IMR-90 (cell line): Measurements from ENCODE around the gene RUSF1. TPM values are rescaled to one million over a fixed set of nuclear protein-coding genes. Genes with fewer than 3 reads are reported as not detected.

Experiments used
- ATAC-seq: fragments of 200-7000 bp; cut with Tn5 transposase; 2 replicates; pipeline ENCODE4 v1.9.1; 2020; ENCODE audit warnings: low read depth, mild to moderate bottlenecking, moderate library complexity
- BruUV-seq: library from RNA; stranded (reverse); fragments of 400-500 nt; replicated peaks from 2 replicates; lab custom pipeline; 2021; lab: Mats Ljungman, UMichigan
- CTCF ChIA-PET: fragments of 300-600 bp; formaldehyde crosslinking; extraction: SDS; loops from one replicate; lab custom pipeline; 2021; ENCODE audit warnings: antibody characterized with exemption; lab: Yijun Ruan, JAX
- POLR2A ChIA-PET: fragments of 300-600 bp; sonication (Branson Sonifier 250); formaldehyde crosslinking; loops from one replicate; lab custom pipeline; 2022; ENCODE audit warnings: antibody characterized with exemption; ENCODE audit not compliant: unreplicated experiment; lab: Charles Lee
- DNase-seq: peaks from one replicate; pipeline ENCODE4 v3.0.0; 2013
- H2AFZ ChIP-seq: replicated peaks from 2 replicates; pipeline ENCODE3; 2013; ENCODE audit warnings: low read length, mild to moderate bottlenecking; ENCODE audit not compliant: poor library complexity
- H2AK5ac ChIP-seq: 2 replicates; pipeline ENCODE4 v1.6.1; 2013; ENCODE audit warnings: low read depth, low read length, inconsistent platforms
- H2AK9ac ChIP-seq: replicated peaks from 2 replicates; pipeline ENCODE3; 2013; ENCODE audit warnings: mild to moderate bottlenecking, low read depth, low read length, moderate library complexity; ENCODE audit not compliant: poor library complexity
- H2BK120ac ChIP-seq: 2 replicates; pipeline ENCODE4 v1.6.1; 2013; ENCODE audit warnings: low read depth, low read length, inconsistent platforms
- H2BK15ac ChIP-seq: 3 replicates; pipeline ENCODE4 v1.6.1; 2013; ENCODE audit warnings: low read depth, low read length, inconsistent platforms
- H2BK20ac ChIP-seq: 2 replicates; pipeline ENCODE4 v1.6.1; 2013; ENCODE audit warnings: low read depth, mild to moderate bottlenecking, inconsistent platforms, low read length, moderate library complexity
- H2BK5ac ChIP-seq: 2 replicates; pipeline ENCODE4 v1.6.1; 2013; ENCODE audit warnings: mild to moderate bottlenecking, low read depth, low read length, inconsistent platforms; ENCODE audit not compliant: poor library complexity, severe bottlenecking
- H3K14ac ChIP-seq: replicated peaks from 2 replicates; pipeline ENCODE4 v1.6.1; 2013; ENCODE audit warnings: low read depth, low read length, inconsistent platforms
- H3K18ac ChIP-seq: 2 replicates; pipeline ENCODE4 v1.6.1; 2013; ENCODE audit warnings: low read depth, low read length, control low read depth
- H3K23ac ChIP-seq: 2 replicates; pipeline ENCODE4 v1.6.1; 2013; ENCODE audit warnings: low read depth, low read length, inconsistent platforms
- H3K27ac ChIP-seq: 2 replicates; pipeline ENCODE4 v1.5.1; 2013; ENCODE audit warnings: mild to moderate bottlenecking, control low read depth, low read length; ENCODE audit not compliant: insufficient read depth
- H3K27me3 ChIP-seq: 2 replicates; pipeline ENCODE4 v1.6.1; 2013; ENCODE audit warnings: low read length; ENCODE audit not compliant: control insufficient read depth, insufficient read depth
- H3K36me3 ChIP-seq: 2 replicates; pipeline ENCODE4 v1.6.1; 2013; ENCODE audit warnings: low read length, mixed read lengths; ENCODE audit not compliant: control insufficient read depth, insufficient read depth
- H3K4ac ChIP-seq: 2 replicates; pipeline ENCODE4 v1.6.1; 2013; ENCODE audit warnings: low read depth, low read length, inconsistent platforms
- H3K4me1 ChIP-seq: 2 replicates; pipeline ENCODE4 v1.6.1; 2013; ENCODE audit warnings: low read length, mixed read lengths; ENCODE audit not compliant: control insufficient read depth, insufficient read depth
- H3K4me2 ChIP-seq: 2 replicates; pipeline ENCODE4 v1.6.1; 2013; ENCODE audit warnings: low read depth, mild to moderate bottlenecking, control low read depth, low read length, moderate library complexity
- H3K4me3 ChIP-seq: 2 replicates; pipeline ENCODE4 v1.5.1; 2013; ENCODE audit warnings: low read depth, mild to moderate bottlenecking, control low read depth, low read length, moderate library complexity; ENCODE audit not compliant: insufficient read depth
- H3K56ac ChIP-seq: 2 replicates; pipeline ENCODE4 v1.6.1; 2013; ENCODE audit warnings: low read length, inconsistent platforms; ENCODE audit not compliant: insufficient read depth; ENCODE audit errors: extremely low read depth
- H3K79me1 ChIP-seq, 2 experiments: 2 replicates each; pipeline ENCODE4 v1.6.1; 2013; ENCODE audit warnings: low read length in 2 of 2, inconsistent platforms in 1 of 2, low read depth in 1 of 2
- H3K9ac ChIP-seq: 2 replicates; pipeline ENCODE4 v1.6.1; 2013; ENCODE audit warnings: low read depth, low read length, control low read depth
- H3K9me1 ChIP-seq: 2 replicates; pipeline ENCODE4 v1.6.1; 2013; ENCODE audit warnings: low read length, inconsistent platforms; ENCODE audit not compliant: insufficient read depth
- H3K9me3 ChIP-seq: 2 replicates; pipeline ENCODE4 v1.6.1; 2013; ENCODE audit warnings: low read length; ENCODE audit not compliant: control insufficient read depth, insufficient read depth
- H4K20me1 ChIP-seq: 2 replicates; pipeline ENCODE4 v1.6.1; 2013; ENCODE audit warnings: low read length, inconsistent platforms; ENCODE audit not compliant: insufficient read depth
- H4K5ac ChIP-seq: 2 replicates; pipeline ENCODE4 v1.6.1; 2013; ENCODE audit warnings: mild to moderate bottlenecking, low read depth, low read length, control low read depth
- H4K8ac ChIP-seq, 2 experiments: 2 replicates each; pipeline ENCODE4 v1.6.1; 2013; ENCODE audit warnings: low read depth in 2 of 2, low read length in 2 of 2, control low read depth in 1 of 2, inconsistent platforms in 1 of 2
- H4K91ac ChIP-seq: 2 replicates; pipeline ENCODE4 v1.6.1; 2013; ENCODE audit warnings: low read depth, low read length, inconsistent platforms; ENCODE audit not compliant: insufficient read depth
- CHD1 ChIP-seq: IDR thresholded peaks from 2 replicates; pipeline ENCODE4 v1.6.1; 2012; ENCODE audit warnings: low read depth, low read length, improper control_type of control experiment
- NFE2L2 ChIP-seq: fragments of 150-350 bp; IDR thresholded peaks from 2 replicates; pipeline ENCODE4 v1.6.1; 2016; ENCODE audit warnings: low read depth, mild to moderate bottlenecking, low read length
- POLR2A ChIP-seq: IDR thresholded peaks from 2 replicates; pipeline ENCODE4 v1.6.1; 2012; ENCODE audit warnings: mild to moderate bottlenecking, low read depth, low read length
- RAD21 ChIP-seq: IDR thresholded peaks from 2 replicates; pipeline ENCODE4 v1.6.1; 2012; ENCODE audit warnings: low read length, improper control_type of control experiment
- SMC3 ChIP-seq: fragments of 150-350 bp; IDR thresholded peaks from 2 replicates; pipeline ENCODE4 v1.6.1; 2016; ENCODE audit warnings: low read depth, mild to moderate bottlenecking, antibody characterized with exemption, low read length, moderate library complexity
- WGBS, 2 experiments: methylation state at CpG; one replicate each; pipeline versions ENCODE4 v1.1.5 to v1.1.7; 2013; ENCODE audit warnings: missing lambda C conversion rate in 2 of 2; ENCODE audit not compliant: insufficient read length in 1 of 2; ENCODE audit errors: extremely low coverage in 2 of 2; 5-methylcytosine and 5-hydroxymethylcytosine counted together
- dilution Hi-C: fragments of 300-500 bp; cut with HindIII; formaldehyde crosslinking; loops from one replicate; pipeline ENCODE4 v1.14.3; 2018; ENCODE audit warnings: low sequenced_read_pairs; ENCODE audit not compliant: unreplicated experiment
- in situ Hi-C: fragments of 300-500 bp; cut with MboI; formaldehyde crosslinking; loops from 3 replicates; pipeline ENCODE4 v1.14.3; 2019; ENCODE audit warnings: low sequenced_read_pairs, inconsistent platforms, mixed read lengths
- intact Hi-C: fragments of 100-400 bp; cut with micrococcal nuclease; formaldehyde crosslinking; loops from 2 replicates; pipeline ENCODE4 v1.10.0; 2022
- polyA plus RNA-seq, 3 experiments: library from polyadenylated mRNA; depleted of rRNA; stranded (reverse); fragments of >200 nt; gene quantifications; 2 replicates each; pipeline ENCODE4 v1.2.3, GENCODE V29; 2012; ENCODE audit warnings: low replicate concordance in 1 of 3
- total RNA-seq: library from RNA; depleted of rRNA; stranded (reverse); fragments of >200 nt; gene quantifications from 2 replicates; pipeline ENCODE4 v1.2.3, GENCODE V29; 2012
- TF ChIP-seq, protein P1 (sequence below): conservative IDR thresholded peaks from 2 replicates; pipeline ENCODE4 v1.5.1; 2012; ENCODE audit warnings: mild to moderate bottlenecking, low read depth, low read length, improper control_type of control experiment

Gene RUSF1
- total and polyA plus RNA-seq, 2 of the 4 experiments (the other 2 are of a cell fraction), result 22.9 to 65.0 TPM

DNA sequence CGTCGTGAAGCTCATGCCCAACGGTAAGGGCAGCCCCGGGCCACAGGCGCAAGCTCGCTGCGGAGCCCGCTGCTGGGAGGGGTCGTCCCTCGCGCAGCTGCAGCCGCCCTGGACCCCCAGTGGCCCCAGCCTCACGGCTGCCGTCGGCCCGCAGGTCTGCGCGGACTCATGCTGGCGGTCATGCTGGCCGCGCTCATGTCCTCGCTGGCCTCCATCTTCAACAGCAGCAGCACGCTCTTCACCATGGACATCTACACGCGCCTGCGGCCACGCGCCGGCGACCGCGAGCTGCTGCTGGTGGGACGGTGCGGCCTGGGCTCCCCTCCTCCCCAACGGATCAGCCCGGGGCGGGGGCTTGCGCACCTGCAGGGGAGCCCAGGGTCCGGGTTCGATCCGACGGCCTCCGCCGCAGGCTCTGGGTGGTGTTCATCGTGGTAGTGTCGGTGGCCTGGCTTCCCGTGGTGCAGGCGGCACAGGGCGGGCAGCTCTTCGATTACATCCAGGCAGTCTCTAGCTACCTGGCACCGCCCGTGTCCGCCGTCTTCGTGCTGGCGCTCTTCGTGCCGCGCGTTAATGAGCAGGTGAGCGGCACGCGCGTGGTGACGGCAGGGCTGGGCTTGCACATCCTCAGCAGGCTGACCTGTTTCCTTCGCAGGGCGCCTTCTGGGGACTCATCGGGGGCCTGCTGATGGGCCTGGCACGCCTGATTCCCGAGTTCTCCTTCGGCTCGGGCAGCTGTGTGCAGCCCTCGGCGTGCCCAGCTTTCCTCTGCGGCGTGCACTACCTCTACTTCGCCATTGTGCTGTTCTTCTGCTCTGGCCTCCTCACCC, 19.5 kb downstream of the RUSF1 start:
- Histone ChIP-seq H3K9me1 (no peaks in the 10 kb centered on the region; the same call in 1 of the 2 replicates), H2AK9ac (peak overlapping the region; percentile 62), H2AK5ac (0 out of 2 replicates have a peak overlapping the region, but pooled peaks have one; percentile 4), H3K27me3 (peaks cover 7% of the 10 kb centered on the region; the same call in 1 of the 2 replicates), H3K4me3 (peak overlapping the region; percentile 40; the same call in 1 of the 2 replicates), H2BK5ac (no peak overlapping the region), H3K18ac (no peak overlapping the region), H4K20me1 (peaks cover 3% of the 10 kb centered on the region; the same call in 1 of the 2 replicates), H4K91ac (no peak overlapping the region), H3K4me2 (peak overlapping the region; percentile 89), H2BK20ac (no peak overlapping the region), H3K4me1 (peaks cover 6% of the 10 kb centered on the region; the same call in 1 of the 2 replicates), H3K79me1 (no peaks in the 10 kb centered on the region), H4K8ac (no peak overlapping the region), H2AFZ (peak overlapping the region; percentile 87), H3K27ac (no peak overlapping the region), H3K14ac (no peak overlapping the region), H3K9ac (no peak overlapping the region), H2BK15ac (no peak overlapping the region), H3K4ac (no peak overlapping the region; the same call in 1 of the 2 replicates), H3K9me3 (no peaks in the 10 kb centered on the region), H3K36me3 (peaks cover 32% of the 10 kb centered on the region), H4K5ac (no peak overlapping the region), H2BK120ac (no peak overlapping the region), H3K56ac (no peak overlapping the region), H3K23ac (no peak overlapping the region)
- in situ Hi-C loops (no loop called here), intact Hi-C loops (no loop called here), dilution Hi-C loops (no loop called here)
- BruUV-seq, result no TSS peak
- DNase-seq, result no peak
- CTCF ChIA-PET, result no interaction called here
- POLR2A ChIA-PET, result no interaction called here
- WGBS, 2 experiments, result 39% methylated on average over 37 of the region's 77 CpGs; no CpG with 5 or more reads in 1 of the 2 experiments
- TF ChIP-seq RAD21 (no peak), CHD1 (no peak), POLR2A (no peak), NFE2L2 (no peak), SMC3 (no peak)
- TF ChIP-seq, protein P1, sequence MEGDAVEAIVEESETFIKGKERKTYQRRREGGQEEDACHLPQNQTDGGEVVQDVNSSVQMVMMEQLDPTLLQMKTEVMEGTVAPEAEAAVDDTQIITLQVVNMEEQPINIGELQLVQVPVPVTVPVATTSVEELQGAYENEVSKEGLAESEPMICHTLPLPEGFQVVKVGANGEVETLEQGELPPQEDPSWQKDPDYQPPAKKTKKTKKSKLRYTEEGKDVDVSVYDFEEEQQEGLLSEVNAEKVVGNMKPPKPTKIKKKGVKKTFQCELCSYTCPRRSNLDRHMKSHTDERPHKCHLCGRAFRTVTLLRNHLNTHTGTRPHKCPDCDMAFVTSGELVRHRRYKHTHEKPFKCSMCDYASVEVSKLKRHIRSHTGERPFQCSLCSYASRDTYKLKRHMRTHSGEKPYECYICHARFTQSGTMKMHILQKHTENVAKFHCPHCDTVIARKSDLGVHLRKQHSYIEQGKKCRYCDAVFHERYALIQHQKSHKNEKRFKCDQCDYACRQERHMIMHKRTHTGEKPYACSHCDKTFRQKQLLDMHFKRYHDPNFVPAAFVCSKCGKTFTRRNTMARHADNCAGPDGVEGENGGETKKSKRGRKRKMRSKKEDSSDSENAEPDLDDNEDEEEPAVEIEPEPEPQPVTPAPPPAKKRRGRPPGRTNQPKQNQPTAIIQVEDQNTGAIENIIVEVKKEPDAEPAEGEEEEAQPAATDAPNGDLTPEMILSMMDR, result no peak
- ATAC-seq, result peak; percentile 9
